ENCODE results near the gene ENG.

DNA sequence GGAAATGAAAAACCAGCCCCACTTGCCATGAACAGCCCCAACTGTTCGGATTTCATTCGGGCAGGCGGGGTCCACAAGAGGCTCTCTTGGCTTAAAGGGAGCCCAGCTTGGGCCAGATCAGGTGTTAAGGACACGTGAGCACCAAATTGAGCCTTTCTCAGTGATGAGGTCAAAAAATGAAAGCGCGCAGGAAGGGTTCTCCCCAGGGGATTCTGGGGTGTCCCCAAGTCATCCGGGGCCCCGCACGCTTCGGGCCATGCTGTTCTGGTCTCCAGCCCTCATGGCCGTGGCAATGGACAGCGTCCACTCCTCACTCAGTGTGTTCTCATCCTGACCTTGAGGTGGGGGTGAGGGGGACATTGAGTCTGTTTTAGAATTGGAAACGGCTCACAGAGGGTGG, 12.1 kb upstream of the ENG start:
- TF ChIP-seq GATA2 (IDR thresholded peaks at IDR 0.05; ENCODE audit: low read depth, low read length) (no peak), GATA3 (IDR thresholded peaks at IDR 0.05; ENCODE audit: low read depth, low read length) (no peak)
